Measurements from ENCODE around the gene USP47. TPM values are rescaled to one million over a fixed set of nuclear protein-coding genes. Genes with fewer than 3 reads are reported as not detected.

USP47 gene
- polyA plus RNA-seq, 1 donor from 2014 or later = 34.5 TPM

- H3K36me3 Mint-ChIP-seq = peaks cover 4% of the 10 kb centered on the region
- no peak overlapping the region for H3K4me3 Mint-ChIP-seq
- no peaks in the 10 kb centered on the region for H3K27me3 Mint-ChIP-seq
- H3K27ac Mint-ChIP-seq = no peak overlapping the region
- no peaks in the 10 kb centered on the region for H3K4me1 Mint-ChIP-seq
- H3K9me3 Mint-ChIP-seq = no peaks in the 10 kb centered on the region
These were observed 147.0 kb downstream of the USP47 start for GRCh38 chr11:11988681-11989261.

GRCh38 chr11:11989774-11990744, 148.3 kb downstream of the USP47 start:
- Mint-ChIP-seq H3K9me3 (no peaks in the 10 kb centered on the region), H3K4me1 (no peaks in the 10 kb centered on the region), H3K27me3 (peaks cover 7% of the 10 kb centered on the region), H3K27ac (no peak overlapping the region), H3K4me3 (no peak overlapping the region), H3K36me3 (peaks cover 4% of the 10 kb centered on the region)

- Mint-ChIP-seq H3K27ac (no peak overlapping the region), H3K9me3 (no peaks in the 10 kb centered on the region), H3K4me3 (no peak overlapping the region), H3K36me3 (peaks cover 4% of the 10 kb centered on the region), H3K4me1 (peaks cover 0 to 3% (median 0%) of the 10 kb centered on the region in 3 donors), H3K27me3 (peaks cover 12% of the 10 kb centered on the region)
These were observed 150.8 kb downstream of the USP47 start for GRCh38 chr11:11992257-11993212.

- peaks cover 4% of the 10 kb centered on the region for H3K36me3 Mint-ChIP-seq
- no peak overlapping the region for H3K27ac Mint-ChIP-seq
- H3K27me3 Mint-ChIP-seq = peaks cover 20% of the 10 kb centered on the region
- peaks cover 0 to 9% (median 0%) of the 10 kb centered on the region in 3 donors for H3K4me1 Mint-ChIP-seq
- no peak overlapping the region for H3K4me3 Mint-ChIP-seq
- H3K9me3 Mint-ChIP-seq = no peaks in the 10 kb centered on the region
These were observed 152.1 kb downstream of the USP47 start for GRCh38 chr11:11993839-11994238.

GRCh38 chr11:11995601-11996000, 153.8 kb downstream of the USP47 start:
- H3K27me3 Mint-ChIP-seq = peaks cover 20% of the 10 kb centered on the region
- H3K36me3 Mint-ChIP-seq = peaks cover 3% of the 10 kb centered on the region
- no peaks in the 10 kb centered on the region for H3K9me3 Mint-ChIP-seq
- H3K4me1 Mint-ChIP-seq = peaks cover 0 to 11% (median 0%) of the 10 kb centered on the region in 3 donors
- H3K27ac Mint-ChIP-seq = no peak overlapping the region
- H3K4me3 Mint-ChIP-seq = no peak overlapping the region

GRCh38 chr11:11996321-11997048, 154.7 kb downstream of the USP47 start:
- Mint-ChIP-seq H3K4me1 (peaks cover 0 to 11% (median 0%) of the 10 kb centered on the region in 3 donors), H3K27ac (no peak overlapping the region), H3K9me3 (no peaks in the 10 kb centered on the region), H3K4me3 (no peak overlapping the region), H3K36me3 (peaks cover under 1% of the 10 kb centered on the region), H3K27me3 (peaks cover 20% of the 10 kb centered on the region)

GRCh38 chr11:11997049-11997322, 155.2 kb downstream of the USP47 start:
- Mint-ChIP-seq H3K9me3 (no peaks in the 10 kb centered on the region), H3K27ac (no peak overlapping the region), H3K36me3 (no peaks in the 10 kb centered on the region), H3K4me1 (peaks cover 0 to 11% (median 0%) of the 10 kb centered on the region in 3 donors), H3K27me3 (peaks cover 20% of the 10 kb centered on the region), H3K4me3 (no peak overlapping the region)

- Mint-ChIP-seq H3K27ac (no peak overlapping the region), H3K4me1 (peaks cover 0 to 11% (median 0%) of the 10 kb centered on the region in 3 donors), H3K36me3 (no peaks in the 10 kb centered on the region), H3K4me3 (peak overlapping the region in 2 of 4 donors; percentile 4 to 68), H3K9me3 (no peaks in the 10 kb centered on the region), H3K27me3 (peaks cover 21% of the 10 kb centered on the region)
These were observed 156.5 kb downstream of the USP47 start for GRCh38 chr11:11998091-11998781.

- no peak overlapping the region for H3K4me3 Mint-ChIP-seq
- H3K36me3 Mint-ChIP-seq = no peaks in the 10 kb centered on the region
- H3K27me3 Mint-ChIP-seq = peaks cover 26% of the 10 kb centered on the region
- no peak overlapping the region for H3K27ac Mint-ChIP-seq
- no peaks in the 10 kb centered on the region for H3K9me3 Mint-ChIP-seq
- peaks cover 0 to 11% (median 0%) of the 10 kb centered on the region in 3 donors for H3K4me1 Mint-ChIP-seq
These were observed 159.4 kb downstream of the USP47 start for GRCh38 chr11:12001186-12001585.

GRCh38 chr11:12003336-12003735, 161.6 kb downstream of the USP47 start:
- Mint-ChIP-seq H3K9me3 (no peaks in the 10 kb centered on the region), H3K36me3 (no peaks in the 10 kb centered on the region)

GRCh38 chr11:12003815-12004214, 162.0 kb downstream of the USP47 start:
- Mint-ChIP-seq H3K9me3 (no peaks in the 10 kb centered on the region), H3K36me3 (no peaks in the 10 kb centered on the region), H3K27me3 (peaks cover 35% of the 10 kb centered on the region), H3K27ac (no peak overlapping the region), H3K4me3 (no peak overlapping the region), H3K4me1 (peaks cover 0 to 2% (median 0%) of the 10 kb centered on the region in 3 donors)

More at GRCh38 chr11:12003336-12003735, 161.6 kb downstream of the USP47 start:
- Mint-ChIP-seq H3K4me1 (peaks cover 0 to 6% (median 0%) of the 10 kb centered on the region in 3 donors), H3K27ac (no peak overlapping the region), H3K27me3 (peaks cover 37% of the 10 kb centered on the region), H3K4me3 (no peak overlapping the region)

GRCh38 chr11:12005061-12005460, 163.3 kb downstream of the USP47 start:
- no peaks in the 10 kb centered on the region for H3K36me3 Mint-ChIP-seq
- H3K9me3 Mint-ChIP-seq = no peaks in the 10 kb centered on the region
- peaks cover 43% of the 10 kb centered on the region for H3K27me3 Mint-ChIP-seq
- H3K4me1 Mint-ChIP-seq = no peaks in the 10 kb centered on the region
- no peak overlapping the region for H3K27ac Mint-ChIP-seq
- H3K4me3 Mint-ChIP-seq = no peak overlapping the region

GRCh38 chr11:12005476-12005875, 163.7 kb downstream of the USP47 start:
- no peaks in the 10 kb centered on the region for H3K4me1 Mint-ChIP-seq
- H3K27me3 Mint-ChIP-seq = peaks cover 47% of the 10 kb centered on the region
- no peaks in the 10 kb centered on the region for H3K9me3 Mint-ChIP-seq
- no peaks in the 10 kb centered on the region for H3K36me3 Mint-ChIP-seq
- no peak overlapping the region for H3K27ac Mint-ChIP-seq
- H3K4me3 Mint-ChIP-seq = no peak overlapping the region
